Mesodermal cell (in vitro differentiated cells): ENCODE results near the gene NAALADL2.

Source experiments
- H3K27ac ChIP-seq: 2 replicates; pipeline ENCODE4 v1.7.0; 2013; ENCODE audit warnings: mild to moderate bottlenecking, low read depth, low read length, moderate library complexity; ENCODE audit not compliant: severe bottlenecking
- H3K36me3 ChIP-seq: 2 replicates; pipeline ENCODE4 v1.7.1; 2013; ENCODE audit warnings: mild to moderate bottlenecking, low read length, moderate library complexity; ENCODE audit not compliant: control insufficient read depth, insufficient read depth
- H3K4me1 ChIP-seq: one replicate; pipeline ENCODE4 v1.7.1; 2013; ENCODE audit warnings: mild to moderate bottlenecking, low read length; ENCODE audit not compliant: insufficient read depth, control insufficient read depth, poor library complexity, severe bottlenecking
- H3K4me3 ChIP-seq: 2 replicates; pipeline ENCODE4 v1.7.0; 2013; ENCODE audit warnings: low read length, control low read depth, mild to moderate bottlenecking; ENCODE audit not compliant: insufficient read depth, poor library complexity, severe bottlenecking; ENCODE audit errors: extremely low read depth
- H3K9me3 ChIP-seq: 2 replicates; pipeline ENCODE4 v1.7.1; 2013; ENCODE audit warnings: mild to moderate bottlenecking, low read length, moderate library complexity; ENCODE audit not compliant: control insufficient read depth
- WGBS, 2 experiments: methylation state at CpG; one replicate each; pipeline ENCODE4 v1.1.5; 2013; ENCODE audit warnings: missing lambda C conversion rate in 2 of 2; ENCODE audit not compliant: insufficient coverage in 2 of 2; 5-methylcytosine and 5-hydroxymethylcytosine counted together

Gene NAALADL2

GRCh38 chr3:175852560-175852959 is 993.4 kb downstream of the NAALADL2 start:
- H3K4me3 ChIP-seq = no peak overlapping the region
- no peaks in the 10 kb centered on the region for H3K36me3 ChIP-seq
- no peaks in the 10 kb centered on the region for H3K4me1 ChIP-seq
- whole genome bisulfite sequencing, 2 experiments = no CpG with 5 or more reads among the region's 1 CpG
- no peaks in the 10 kb centered on the region for H3K9me3 ChIP-seq
- no peak overlapping the region for H3K27ac ChIP-seq

GRCh38 chr3:175857666-175858270 is 998.6 kb downstream of the NAALADL2 start:
- H3K27ac ChIP-seq = no peak overlapping the region
- H3K36me3 ChIP-seq = no peaks in the 10 kb centered on the region
- WGBS, 2 experiments = 80 to 86% methylated on average over 1 of the region's 2 CpGs
- H3K9me3 ChIP-seq = no peaks in the 10 kb centered on the region
- no peaks in the 10 kb centered on the region for H3K4me1 ChIP-seq
- no peak overlapping the region for H3K4me3 ChIP-seq
